ENCODE measurements around the gene CSNK1D. TPM values are rescaled to one million over a fixed set of nuclear protein-coding genes. Genes with fewer than 3 reads are reported as not detected.

CSNK1D gene
- total RNA-seq, 1 experiment from 2014 or later: 137 TPM

DNA sequence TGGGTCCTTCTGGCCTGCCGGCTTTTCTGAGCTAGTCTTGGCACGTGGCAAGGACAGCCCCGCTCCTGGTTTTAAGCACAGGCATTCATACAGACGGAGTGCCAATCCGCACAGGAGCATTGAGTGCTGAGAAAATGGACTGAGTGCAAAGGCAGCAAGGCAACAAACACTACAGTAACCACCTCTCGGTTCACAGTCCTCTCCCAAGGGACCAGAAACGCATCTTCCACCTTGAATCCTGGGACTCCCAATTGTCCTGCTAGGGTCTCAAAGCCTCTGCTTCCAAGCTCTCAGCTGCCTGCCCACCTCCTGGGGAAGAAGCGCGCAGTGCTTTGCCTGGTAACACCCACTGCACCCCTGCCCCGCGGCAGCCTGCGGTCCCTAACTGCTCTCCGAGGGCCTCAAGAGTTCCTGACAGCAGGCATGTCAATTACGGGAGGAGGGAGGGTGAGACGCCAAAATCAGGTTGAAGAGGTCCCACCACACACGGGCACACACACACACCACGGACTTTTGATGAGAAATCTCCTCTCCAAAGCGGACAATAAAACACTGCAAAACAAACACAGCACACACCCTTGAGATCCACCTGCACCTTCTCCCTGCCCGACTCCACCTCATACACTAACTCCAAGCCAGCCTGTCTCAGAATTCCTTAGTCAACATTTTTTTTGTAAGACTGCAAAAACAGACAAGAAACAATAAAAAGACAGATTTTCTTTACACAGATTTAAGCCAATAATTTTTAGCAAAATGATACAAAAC lies 29.7 kb downstream of the CSNK1D start:
- Histone ChIP-seq H3K79me1 (ENCODE audit: insufficient read depth, low read depth, low read length, poor library complexity, severe bottlenecking) (no peaks in the 10 kb centered on the region), H3K56ac (ENCODE audit: insufficient read length, low read depth, low read length) (no peak overlapping the region), H2AK5ac (ENCODE audit: insufficient read length, low read length) (no peak overlapping the region), H3K23me2 (ENCODE audit: insufficient read length, low read depth, low read length, poor library complexity, severe bottlenecking) (no peaks in the 10 kb centered on the region), H3K23ac (ENCODE audit: insufficient read length, low read depth, low read length) (no peak overlapping the region), H3K14ac (ENCODE audit: insufficient read depth, low read length) (no peak overlapping the region), H3K9me3 (ENCODE audit: control insufficient read depth, low read depth, low read length) (no peaks in the 10 kb centered on the region), H3K79me2 (ENCODE audit: insufficient read depth, low read length) (peaks cover 2% of the 10 kb centered on the region; the same call in 1 of the 2 replicates), H2BK20ac (ENCODE audit: low read depth, low read length, poor library complexity, severe bottlenecking) (no peak overlapping the region), H2BK12ac (ENCODE audit: insufficient read length, low read depth, low read length) (no peak overlapping the region), H3T11ph (ENCODE audit: low read length) (no peak overlapping the region), H3K4me1 (ENCODE audit: insufficient read depth, low read length) (no peaks in the 10 kb centered on the region), H4K20me1 (ENCODE audit: control insufficient read depth, insufficient read depth, insufficient read length) (no peaks in the 10 kb centered on the region), H2BK5ac (ENCODE audit: insufficient read length, low read length) (no peak overlapping the region), H3K4ac (ENCODE audit: low read depth, low read length) (no peak overlapping the region), H3K9ac (ENCODE audit: extremely low read depth, insufficient read length, low read length) (no peak overlapping the region), H4K5ac (ENCODE audit: insufficient read length, low read depth, low read length) (no peak overlapping the region), H2BK120ac (ENCODE audit: low read depth, low read length, poor library complexity, severe bottlenecking) (no peak overlapping the region), H4K8ac (replicated peaks; ENCODE audit: insufficient read length, low read depth, low read length) (no peak overlapping the region), H2BK15ac (ENCODE audit: low read depth, low read length) (no peak overlapping the region), H3K27ac (ENCODE audit: insufficient read length, low read depth, low read length) (no peak overlapping the region), H3K18ac (ENCODE audit: insufficient read length, low read depth, low read length) (no peak overlapping the region), H3K4me2 (ENCODE audit: insufficient read depth, insufficient read length, low read length) (no peak overlapping the region), H4K91ac (ENCODE audit: insufficient read length, low read depth, low read length) (no peak overlapping the region), H2AFZ (ENCODE audit: low read length) (no peak overlapping the region), H3K27me3 (ENCODE audit: insufficient read depth, low read length) (no peaks in the 10 kb centered on the region)
- H3K4me1 Mint-ChIP-seq: peaks cover 0 to 5% of the 10 kb centered on the region in 2 experiments; a peak in 3 of 4 replicates
- DNase-seq: no peak
- WGBS (ENCODE audit: extremely low coverage, insufficient read length, low lambda C conversion rate): no CpG with 5 or more reads among the region's 19 CpGs
- no peak overlapping the region for H3K4me3 Mint-ChIP-seq
- peaks cover 1% of the 10 kb centered on the region; the same call in 1 of the 2 replicates for H3K27me3 Mint-ChIP-seq (ENCODE audit: low read depth)
- H3K9me3 Mint-ChIP-seq: no peaks in the 10 kb centered on the region
- peaks cover 31 to 75% (median 65%) of the 10 kb centered on the region in 3 experiments; a peak in 6 of 7 replicates for H3K36me3 Mint-ChIP-seq (ENCODE audit: insufficient read depth in 1 of 3, low read depth in 3 of 3)
- H3K27ac Mint-ChIP-seq: peak overlapping the region; percentile 16 to 86 (median 64); a peak in 4 of 7 replicates
- TF ChIP-seq, protein P1, sequence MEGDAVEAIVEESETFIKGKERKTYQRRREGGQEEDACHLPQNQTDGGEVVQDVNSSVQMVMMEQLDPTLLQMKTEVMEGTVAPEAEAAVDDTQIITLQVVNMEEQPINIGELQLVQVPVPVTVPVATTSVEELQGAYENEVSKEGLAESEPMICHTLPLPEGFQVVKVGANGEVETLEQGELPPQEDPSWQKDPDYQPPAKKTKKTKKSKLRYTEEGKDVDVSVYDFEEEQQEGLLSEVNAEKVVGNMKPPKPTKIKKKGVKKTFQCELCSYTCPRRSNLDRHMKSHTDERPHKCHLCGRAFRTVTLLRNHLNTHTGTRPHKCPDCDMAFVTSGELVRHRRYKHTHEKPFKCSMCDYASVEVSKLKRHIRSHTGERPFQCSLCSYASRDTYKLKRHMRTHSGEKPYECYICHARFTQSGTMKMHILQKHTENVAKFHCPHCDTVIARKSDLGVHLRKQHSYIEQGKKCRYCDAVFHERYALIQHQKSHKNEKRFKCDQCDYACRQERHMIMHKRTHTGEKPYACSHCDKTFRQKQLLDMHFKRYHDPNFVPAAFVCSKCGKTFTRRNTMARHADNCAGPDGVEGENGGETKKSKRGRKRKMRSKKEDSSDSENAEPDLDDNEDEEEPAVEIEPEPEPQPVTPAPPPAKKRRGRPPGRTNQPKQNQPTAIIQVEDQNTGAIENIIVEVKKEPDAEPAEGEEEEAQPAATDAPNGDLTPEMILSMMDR (conservative IDR thresholded peaks at IDR 0.05): no peak

All from H9 (cell line).